ENCODE measurements around the gene PRR15.

Gene PRR15

GRCh38 chr7:29611941-29612544 lies 48.4 kb downstream of the PRR15 start:
- DNase-seq = no peak

GRCh38 chr7:29612596-29612995 lies 49.0 kb downstream of the PRR15 start:
- DNase-seq = no peak

- DNase-seq = no peak
Observed at GRCh38 chr7:29613100-29613499, 49.5 kb downstream of the PRR15 start.

- no peak for DNase-seq
Observed at GRCh38 chr7:29614229-29614628, 50.6 kb downstream of the PRR15 start.

Measured in NCI-H510A treated with DMSO at 0.1 percent for 48 hours (cell line).